Measurements from ENCODE around the gene RAB11A. TPM values are rescaled to one million over a fixed set of nuclear protein-coding genes. Genes with fewer than 3 reads are reported as not detected.
A peak's percentile ranks its signal among the peaks of the same experiment; 100 is the strongest.

The RAB11A gene
- total and polyA plus RNA-seq, 9 of the 15 experiments (the other 6 are each of a cell fraction or from before 2014, with no cell fraction given) = 129 to 369 (median 245) TPM

GRCh38 chr15:65837301-65838294 lies 31.7 kb upstream of the RAB11A start (continued):
- TF ChIP-seq ILF3 (IDR thresholded peaks at IDR 0.05; ENCODE audit: borderline replicate concordance) = no peak
- no peak for TF ChIP-seq YBX1 (IDR thresholded peaks at IDR 0.05)
- peak; percentile 23; the same call in 1 of the 2 replicates for TF ChIP-seq ZFX (CRISPR knock-in tag; IDR thresholded peaks at IDR 0.05)
- TF ChIP-seq TEAD4 (IDR thresholded peaks at IDR 0.05; ENCODE audit: low read length) = peak; percentile 42; the same call in 1 of the 2 replicates
- TF ChIP-seq TEAD4 (CRISPR knock-in tag; IDR thresholded peaks at IDR 0.05; ENCODE audit: borderline replicate concordance) = no peak
- no peak for TF ChIP-seq ZNF76 (CRISPR knock-in tag; IDR thresholded peaks at IDR 0.05; ENCODE audit: borderline replicate concordance)
- TF ChIP-seq, protein P1, sequence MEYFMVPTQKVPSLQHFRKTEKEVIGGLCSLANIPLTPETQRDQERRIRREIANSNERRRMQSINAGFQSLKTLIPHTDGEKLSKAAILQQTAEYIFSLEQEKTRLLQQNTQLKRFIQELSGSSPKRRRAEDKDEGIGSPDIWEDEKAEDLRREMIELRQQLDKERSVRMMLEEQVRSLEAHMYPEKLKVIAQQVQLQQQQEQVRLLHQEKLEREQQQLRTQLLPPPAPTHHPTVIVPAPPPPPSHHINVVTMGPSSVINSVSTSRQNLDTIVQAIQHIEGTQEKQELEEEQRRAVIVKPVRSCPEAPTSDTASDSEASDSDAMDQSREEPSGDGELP (CRISPR knock-in tag; IDR thresholded peaks at IDR 0.05; ENCODE audit: borderline replicate concordance) = no peak
- TF ChIP-seq KDM1A (IDR thresholded peaks at IDR 0.05) = peak in 1 of 2 experiments; percentile 29; a peak in 2 of 4 replicates
- TF ChIP-seq ZNF77 (CRISPR knock-in tag; IDR thresholded peaks at IDR 0.05) = no peak
- TF ChIP-seq, protein P2, sequence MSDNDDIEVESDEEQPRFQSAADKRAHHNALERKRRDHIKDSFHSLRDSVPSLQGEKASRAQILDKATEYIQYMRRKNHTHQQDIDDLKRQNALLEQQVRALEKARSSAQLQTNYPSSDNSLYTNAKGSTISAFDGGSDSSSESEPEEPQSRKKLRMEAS (CRISPR knock-in tag; IDR thresholded peaks at IDR 0.05) = no peak
- TF ChIP-seq ZNF740 (CRISPR knock-in tag; IDR thresholded peaks at IDR 0.05) = no peak
- TF ChIP-seq ZNF740 (tag; IDR thresholded peaks at IDR 0.05) = no peak
- peak; percentile 48; the same call in 1 of the 2 replicates for TF ChIP-seq ZNF384 (IDR thresholded peaks at IDR 0.05; ENCODE audit: low read depth, low read length)
- TF ChIP-seq NR2F6 (CRISPR knock-in tag; IDR thresholded peaks at IDR 0.05) = no peak
- TF ChIP-seq RREB1 (CRISPR knock-in tag; IDR thresholded peaks at IDR 0.05) = no peak
- TF ChIP-seq CREBBP (IDR thresholded peaks at IDR 0.05; ENCODE audit: low read depth, low read length) = no peak
- TF ChIP-seq BRD4 (IDR thresholded peaks at IDR 0.05) = no peak
- TF ChIP-seq THRB (CRISPR knock-in tag; conservative IDR thresholded peaks at IDR 0.05) = peak; percentile 70; the same call in 1 of the 2 replicates

Data from K562 (cell line).